HCT116 (cell line): ENCODE data around the gene SHH. TPM values are rescaled to one million over a fixed set of nuclear protein-coding genes. Genes with fewer than 3 reads are reported as not detected.

Experiments used
- ATAC-seq: fragments of 200-7000 bp; cut with Tn5 transposase; 2 replicates; pipeline ENCODE4 v1.9.1; 2020; ENCODE audit warnings: mild to moderate bottlenecking, moderate library complexity
- BruUV-seq: library from RNA; stranded (reverse); fragments of 400-500 nt; replicated peaks from 2 replicates; lab custom pipeline; 2021; lab: Mats Ljungman, UMichigan
- CTCF ChIA-PET: fragments of 300-600 bp; sonication (Branson Sonifier 250); formaldehyde crosslinking; loops from one replicate; lab custom pipeline; 2021; ENCODE audit warnings: antibody characterized with exemption; lab: Charles Lee
- POLR2A ChIA-PET: fragments of 300-600, 350-600 bp; sonication (Branson Sonifier 250); formaldehyde crosslinking; loops from one replicate; lab custom pipeline; 2021; ENCODE audit warnings: antibody characterized with exemption; lab: Charles Lee
- RAD21 ChIA-PET, 2 experiments: fragments of 300-600 bp; sonication (Branson Sonifier 250); formaldehyde crosslinking; loops; one replicate each; lab custom pipeline; 2023; ENCODE audit warnings: low total read pairs in 2 of 2; ENCODE audit not compliant: uncharacterized antibody in 2 of 2, unreplicated experiment in 2 of 2, low non-redundant PET in 1 of 2; lab: Charles Lee
- DNase-seq: peaks from one replicate; pipeline ENCODE4 v3.0.0-alpha.2; 2010; ENCODE audit warnings: low read depth, low spot score
- H2AFZ ChIP-seq: fragments of 200-600 bp; shearing (Covaris generic), sonication (generic); 2 replicates; pipeline ENCODE4 v1.6.1; 2017; ENCODE audit warnings: low read depth, mixed run types, mixed read lengths, antibody characterized with exemption, low read length; ENCODE audit not compliant: poor library complexity, severe bottlenecking
- H3K27ac ChIP-seq: 2 replicates; pipeline ENCODE4 v1.5.1; 2012; ENCODE audit warnings: low read depth, low read length
- H3K27me3 ChIP-seq: fragments of 200-600 bp; sonication (generic); 2 replicates; pipeline ENCODE4 v1.6.1; 2016; ENCODE audit warnings: mixed run types, low read length, mixed read lengths; ENCODE audit not compliant: insufficient read depth
- H3K36me3 ChIP-seq, 2 experiments: fragments of 200-500 bp in 1 of 2; fragments of 200-600 bp in 1 of 2; sonication (Bioruptor generic) in 1 of 2; sonication (generic) in 1 of 2; 2 replicates each; pipeline versions ENCODE4 v1.5.1 to v1.6.1; 2014 to 2016; ENCODE audit warnings: low read length in 2 of 2, inconsistent platforms in 1 of 2, mixed read lengths in 1 of 2, mixed run types in 1 of 2; ENCODE audit not compliant: insufficient read depth in 2 of 2, control insufficient read depth in 1 of 2
- H3K4me1 ChIP-seq, 2 experiments: fragments of 200-600 bp in 1 of 2; sonication (generic) in 1 of 2; 2 replicates each; pipeline versions ENCODE4 v1.5.1 to v1.6.1; 2012 to 2017; ENCODE audit warnings: low read length in 2 of 2, inconsistent platforms in 1 of 2, mild to moderate bottlenecking in 1 of 2, mixed read lengths in 1 of 2, mixed run types in 1 of 2, moderate library complexity in 1 of 2; ENCODE audit not compliant: insufficient read depth in 2 of 2, control insufficient read depth in 1 of 2
- H3K4me2 ChIP-seq: fragments of 200-600 bp; sonication (generic); 2 replicates; pipeline ENCODE4 v1.6.1; 2017; ENCODE audit warnings: mixed run types, low read length, mixed read lengths
- H3K4me3 ChIP-seq, 2 experiments: fragments of 200-600 bp in 1 of 2; sonication (generic) in 1 of 2; replicated peaks in 1 of 2; 2 replicates each; pipeline ENCODE4 v1.5.1; 2011 to 2016; ENCODE audit warnings: low read length in 2 of 2, control low read depth in 1 of 2, low read depth in 1 of 2, mild to moderate bottlenecking in 1 of 2, mixed read lengths in 1 of 2, mixed run types in 1 of 2
- H3K79me2 ChIP-seq: fragments of 200-600 bp; sonication (generic); 2 replicates; pipeline ENCODE4 v1.6.1; 2017; ENCODE audit warnings: mild to moderate bottlenecking, mixed run types, low read length, moderate library complexity, mixed read lengths; ENCODE audit not compliant: insufficient read depth
- H3K9ac ChIP-seq: fragments of 200-600 bp; sonication (generic); 2 replicates; pipeline ENCODE4 v1.6.1; 2016; ENCODE audit warnings: low read length, mixed read lengths
- H3K9me2 ChIP-seq: fragments of 200-600 bp; sonication (generic), shearing (Covaris generic); 2 replicates; pipeline ENCODE4 v1.6.1; 2017; ENCODE audit warnings: mixed run types, mild to moderate bottlenecking, moderate library complexity; ENCODE audit not compliant: insufficient read depth
- H3K9me3 ChIP-seq, 2 experiments: fragments of 200-500 bp in 1 of 2; fragments of 200-600 bp in 1 of 2; sonication (Bioruptor generic) in 1 of 2; sonication (generic) in 1 of 2; 2 replicates each; pipeline ENCODE4 v1.6.1; 2014 to 2017; ENCODE audit warnings: low read length in 2 of 2, mixed read lengths in 2 of 2, inconsistent platforms in 1 of 2, low read depth in 1 of 2, mild to moderate bottlenecking in 1 of 2, mixed run types in 1 of 2, moderate library complexity in 1 of 2; ENCODE audit not compliant: control insufficient read depth in 1 of 2, insufficient read depth in 1 of 2
- H4K20me1 ChIP-seq: fragments of 200-600 bp; sonication (generic), shearing (Covaris generic); 2 replicates; pipeline ENCODE4 v1.6.1; 2017; ENCODE audit warnings: mixed run types, mild to moderate bottlenecking, moderate library complexity; ENCODE audit not compliant: insufficient read depth
- EGR1 ChIP-seq: IDR thresholded peaks from 2 replicates; pipeline ENCODE4 v1.6.1; 2012; ENCODE audit warnings: low read depth
- EZH2phosphoT487 ChIP-seq: fragments of 200-600 bp; IDR thresholded peaks from 2 replicates; pipeline ENCODE4 v1.6.1; 2018; ENCODE audit warnings: antibody characterized with exemption, borderline replicate concordance
- JUND ChIP-seq: IDR thresholded peaks from 2 replicates; pipeline ENCODE4 v1.6.1; 2012
- MAX ChIP-seq: IDR thresholded peaks from 2 replicates; pipeline ENCODE4 v1.6.1; 2012
- POLR2AphosphoS5 ChIP-seq: IDR thresholded peaks from 2 replicates; pipeline ENCODE4 v1.6.1; 2011; ENCODE audit warnings: mild to moderate bottlenecking, low read depth, low read length, moderate library complexity
- YY1 ChIP-seq: IDR thresholded peaks from 2 replicates; pipeline ENCODE4 v1.6.1; 2011; ENCODE audit warnings: low read length, low read depth, moderate library complexity, mild to moderate bottlenecking; ENCODE audit not compliant: insufficient replicate concordance; ENCODE audit errors: extremely low read depth
- ZBTB33 ChIP-seq: IDR thresholded peaks from 2 replicates; pipeline ENCODE4 v1.6.1; 2011; ENCODE audit warnings: mild to moderate bottlenecking, low read length, moderate library complexity; ENCODE audit not compliant: insufficient replicate concordance; ENCODE audit errors: extremely low read depth
- ZFX ChIP-seq: fragments of 450-650 bp; IDR thresholded peaks from 2 replicates; pipeline ENCODE4 v1.6.1; 2017
- intact Hi-C: fragments of 100-400 bp; cut with micrococcal nuclease; formaldehyde crosslinking; loops from 2 replicates; pipeline ENCODE4 v1.10.0; 2022
- total RNA-seq: library from RNA; stranded (reverse); gene quantifications from one replicate; pipeline ENCODE4 v1.2.1, GENCODE V29; 2021; ENCODE audit not compliant: unreplicated experiment
- TF ChIP-seq, protein P1 (sequence below), 3 experiments: fragments of 200-600 bp in 1 of 3; sonication (generic) in 1 of 3; IDR thresholded peaks in 2 of 3; conservative IDR thresholded peaks in 1 of 3; 2 replicates each; pipeline ENCODE4 v1.5.1; 2012 to 2017; ENCODE audit warnings: low read depth in 2 of 3, low read length in 2 of 3, antibody characterized with exemption in 1 of 3, borderline replicate concordance in 1 of 3, control low read depth in 1 of 3, mild to moderate bottlenecking in 1 of 3, mixed read lengths in 1 of 3, mixed run types in 1 of 3, moderate library complexity in 1 of 3; ENCODE audit not compliant: insufficient read depth in 1 of 3

SHH gene
- total RNA-seq, 1 experiment from 2014 or later, result 0.32 TPM

GRCh38 chr7:155829796-155830470 is 17.7 kb upstream of the SHH start:
- no peak for TF ChIP-seq ZFX
- TF ChIP-seq, protein P1, sequence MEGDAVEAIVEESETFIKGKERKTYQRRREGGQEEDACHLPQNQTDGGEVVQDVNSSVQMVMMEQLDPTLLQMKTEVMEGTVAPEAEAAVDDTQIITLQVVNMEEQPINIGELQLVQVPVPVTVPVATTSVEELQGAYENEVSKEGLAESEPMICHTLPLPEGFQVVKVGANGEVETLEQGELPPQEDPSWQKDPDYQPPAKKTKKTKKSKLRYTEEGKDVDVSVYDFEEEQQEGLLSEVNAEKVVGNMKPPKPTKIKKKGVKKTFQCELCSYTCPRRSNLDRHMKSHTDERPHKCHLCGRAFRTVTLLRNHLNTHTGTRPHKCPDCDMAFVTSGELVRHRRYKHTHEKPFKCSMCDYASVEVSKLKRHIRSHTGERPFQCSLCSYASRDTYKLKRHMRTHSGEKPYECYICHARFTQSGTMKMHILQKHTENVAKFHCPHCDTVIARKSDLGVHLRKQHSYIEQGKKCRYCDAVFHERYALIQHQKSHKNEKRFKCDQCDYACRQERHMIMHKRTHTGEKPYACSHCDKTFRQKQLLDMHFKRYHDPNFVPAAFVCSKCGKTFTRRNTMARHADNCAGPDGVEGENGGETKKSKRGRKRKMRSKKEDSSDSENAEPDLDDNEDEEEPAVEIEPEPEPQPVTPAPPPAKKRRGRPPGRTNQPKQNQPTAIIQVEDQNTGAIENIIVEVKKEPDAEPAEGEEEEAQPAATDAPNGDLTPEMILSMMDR (IDR thresholded peaks at IDR 0.05 in 2 of 3, conservative IDR thresholded peaks at IDR 0.05 in 1 of 3; ENCODE audit: borderline replicate concordance in 1 of 3, insufficient read depth in 1 of 3, low read depth in 2 of 3, low read length in 2 of 3), result no peak
- no peak for TF ChIP-seq POLR2AphosphoS5
- no peak for TF ChIP-seq EGR1
- no peak for TF ChIP-seq JUND
- no peak for TF ChIP-seq ZBTB33
- TF ChIP-seq EZH2phosphoT487, result no peak
- no peak for TF ChIP-seq MAX
- no peak for TF ChIP-seq YY1
- ATAC-seq, result peak; percentile 55; the same call in 1 of the 2 replicates
- POLR2A ChIA-PET, result no interaction called here
- H3K36me3 ChIP-seq, result no peaks in the 10 kb centered on the region
- no peaks in the 10 kb centered on the region for H3K27me3 ChIP-seq
- H2AFZ ChIP-seq, result no peak overlapping the region
- H3K27ac ChIP-seq, result no peak overlapping the region
- H3K4me3 ChIP-seq, result no peak overlapping the region
- no peak for DNase-seq
- H4K20me1 ChIP-seq, result no peaks in the 10 kb centered on the region
- H3K9ac ChIP-seq, result no peak overlapping the region
- peaks cover 3 to 14% of the 10 kb centered on the region in 2 experiments; a peak in 2 of 4 replicates for H3K4me1 ChIP-seq
- intact Hi-C loops, result no loop called here
- BruUV-seq, result no TSS peak
- H3K9me3 ChIP-seq, result no peaks in the 10 kb centered on the region
- no peaks in the 10 kb centered on the region for H3K79me2 ChIP-seq
- no peaks in the 10 kb centered on the region for H3K9me2 ChIP-seq
- RAD21 ChIA-PET, result no interaction called here
- CTCF ChIA-PET, result no interaction called here
- no peak overlapping the region for H3K4me2 ChIP-seq
